ENCODE results near the gene LMOD2. TPM values are rescaled to one million over a fixed set of nuclear protein-coding genes. Genes with fewer than 3 reads are reported as not detected.

LMOD2 gene
- total RNA-seq, 1 experiment from 2014 or later = not detected

GRCh38 chr7:123653162-123653561 is 2.5 kb upstream of the LMOD2 start:
- ChIA-PET POLR2A (interaction anchor here (1.2 to 1.4 kb wide), 2 partner anchors 9 to 21 kb away, joined by 3 to 5 read pairs; no protein-coding TSS in a partner anchor), CTCF (interaction anchor here (1.0 kb wide), 1 partner anchor 17 kb away, joined by 3 read pairs; no protein-coding TSS in a partner anchor)
- DNase-seq (ENCODE audit: unreplicated experiment) = no peak

GRCh38 chr7:123656544-123657303 is 1.1 kb downstream of the LMOD2 start:
- H3K4me3 Mint-ChIP-seq (ENCODE audit: unreplicated experiment) = no peak overlapping the region

More at GRCh38 chr7:123653162-123653561, 2.5 kb upstream of the LMOD2 start:
- no peaks in the 10 kb centered on the region for H3K9me3 Mint-ChIP-seq (ENCODE audit: unreplicated experiment)
- TF ChIP-seq CTCF (IDR thresholded peaks at IDR 0.05; ENCODE audit: unreplicated experiment) = no peak
- no peaks in the 10 kb centered on the region for H3K4me1 Mint-ChIP-seq (ENCODE audit: insufficient read depth, unreplicated experiment)
- H3K36me3 Mint-ChIP-seq (ENCODE audit: insufficient read depth, unreplicated experiment) = no peaks in the 10 kb centered on the region
- H3K4me3 Mint-ChIP-seq (ENCODE audit: unreplicated experiment) = no peak overlapping the region
- no peaks in the 10 kb centered on the region for H3K27me3 Mint-ChIP-seq (ENCODE audit: insufficient read depth, unreplicated experiment)
- intact Hi-C loops (cut with micrococcal nuclease) = no loop called here
- no TSS peak for BruUV-seq (replicated peaks)
- no peak overlapping the region for H3K27ac Mint-ChIP-seq (ENCODE audit: low read depth, unreplicated experiment)

GRCh38 chr7:123657304-123657685 is 1.6 kb downstream of the LMOD2 start:
- POLR2A ChIA-PET = interaction anchor here (1.2 kb wide), 1 partner anchor 12 kb away, joined by 3 read pairs; no protein-coding TSS in a partner anchor
- no TSS peak for BruUV-seq (replicated peaks)

More at GRCh38 chr7:123656544-123657303, 1.1 kb downstream of the LMOD2 start:
- no TSS peak for BruUV-seq (replicated peaks)
- TF ChIP-seq CTCF (IDR thresholded peaks at IDR 0.05; ENCODE audit: unreplicated experiment) = no peak
- no peak overlapping the region for H3K27ac Mint-ChIP-seq (ENCODE audit: low read depth, unreplicated experiment)
- no peaks in the 10 kb centered on the region for H3K27me3 Mint-ChIP-seq (ENCODE audit: insufficient read depth, unreplicated experiment)
- no peaks in the 10 kb centered on the region for H3K36me3 Mint-ChIP-seq (ENCODE audit: insufficient read depth, unreplicated experiment)
- DNase-seq (ENCODE audit: unreplicated experiment) = no peak
- H3K9me3 Mint-ChIP-seq (ENCODE audit: unreplicated experiment) = no peaks in the 10 kb centered on the region
- no peaks in the 10 kb centered on the region for H3K4me1 Mint-ChIP-seq (ENCODE audit: insufficient read depth, unreplicated experiment)
- intact Hi-C loops (cut with micrococcal nuclease) = no loop called here
- POLR2A ChIA-PET = interaction anchor here (1.2 kb wide), 2 partner anchors 10 to 12 kb away, joined by 3 to 5 read pairs; no protein-coding TSS in a partner anchor
- CTCF ChIA-PET = interaction anchor here (0.5 to 1.8 kb wide), 7 partner anchors 9 to 76 kb away, joined by 3 to 7 read pairs (median 4); no protein-coding TSS in a partner anchor

More at GRCh38 chr7:123657304-123657685, 1.6 kb downstream of the LMOD2 start:
- Mint-ChIP-seq H3K27ac (ENCODE audit: low read depth, unreplicated experiment) (no peak overlapping the region), H3K4me1 (ENCODE audit: insufficient read depth, unreplicated experiment) (no peaks in the 10 kb centered on the region), H3K9me3 (ENCODE audit: unreplicated experiment) (no peaks in the 10 kb centered on the region), H3K27me3 (ENCODE audit: insufficient read depth, unreplicated experiment) (no peaks in the 10 kb centered on the region), H3K36me3 (ENCODE audit: insufficient read depth, unreplicated experiment) (no peaks in the 10 kb centered on the region), H3K4me3 (ENCODE audit: unreplicated experiment) (no peak overlapping the region)
- no peak for TF ChIP-seq CTCF (IDR thresholded peaks at IDR 0.05; ENCODE audit: unreplicated experiment)
- CTCF ChIA-PET = interaction anchor here (0.7 to 1.6 kb wide), 4 partner anchors 9 to 76 kb away, joined by 3 to 7 read pairs (median 4); no protein-coding TSS in a partner anchor
- intact Hi-C loops (cut with micrococcal nuclease) = no loop called here
- DNase-seq (ENCODE audit: unreplicated experiment) = no peak

Measured in MCF 10A (cell line).